Activated CD8-positive, alpha-beta T cell treated with anti-CD3 and anti-CD28 coated beads for 36 hours (primary cell): ENCODE measurements around the gene TBC1D8. TPM values are rescaled to one million over a fixed set of nuclear protein-coding genes. Genes with fewer than 3 reads are reported as not detected.

Source experiments
- ATAC-seq: fragments of 200-7000 bp; cut with Tn5 transposase; one replicate; pipeline ENCODE4 v1.10.0; 2021; ENCODE audit warnings: mild to moderate bottlenecking, moderate library complexity
- CTCF ChIA-PET: fragments of 350-600 bp; sonication (Branson Sonifier 250); formaldehyde crosslinking; loops from one replicate; lab custom pipeline; 2021; ENCODE audit warnings: antibody characterized with exemption; lab: Charles Lee
- POLR2A ChIA-PET: fragments of 350-600 bp; sonication (Branson Sonifier 250); formaldehyde crosslinking; loops from one replicate; lab custom pipeline; 2021; ENCODE audit warnings: antibody characterized with exemption; lab: Charles Lee
- DNase-seq: peaks from one replicate; pipeline ENCODE4 v3.0.0-alpha.2; 2020
- H3K27ac Mint-ChIP-seq: one replicate; pipeline ENCODE4 v1.8.0; 2021; ENCODE audit warnings: mild to moderate bottlenecking, mixed read lengths
- H3K27me3 Mint-ChIP-seq: one replicate; pipeline ENCODE4 v1.8.0; 2021; ENCODE audit warnings: mixed read lengths
- H3K36me3 Mint-ChIP-seq: one replicate; pipeline ENCODE4 v1.8.0; 2021; ENCODE audit warnings: low read depth, mixed read lengths
- H3K4me1 Mint-ChIP-seq: one replicate; pipeline ENCODE4 v1.8.0; 2021; ENCODE audit warnings: low read depth, mixed read lengths
- H3K4me3 Mint-ChIP-seq: one replicate; pipeline ENCODE4 v1.8.0; 2021; ENCODE audit warnings: mild to moderate bottlenecking, moderate library complexity, mixed read lengths
- H3K9me3 Mint-ChIP-seq: one replicate; pipeline ENCODE4 v1.8.0; 2021; ENCODE audit warnings: mixed read lengths
- intact Hi-C: fragments of 100-400 bp; cut with micrococcal nuclease; formaldehyde crosslinking; loops from one replicate; pipeline ENCODE4 v1.10.0; 2022
- total RNA-seq, 2 experiments: library from RNA; stranded (reverse); gene quantifications; one replicate each; pipeline ENCODE4 v1.2.3, GENCODE V29; 2021
- TF ChIP-seq, protein P1 (sequence below): fragments of 200-600 bp; IDR thresholded peaks from one replicate; pipeline ENCODE4 v1.8.0; 2022; ENCODE audit warnings: antibody characterized with exemption, mild to moderate bottlenecking

TBC1D8 gene
- total RNA-seq, 2 experiments from 2014 or later, result 3.2 to 3.3 TPM

DNA sequence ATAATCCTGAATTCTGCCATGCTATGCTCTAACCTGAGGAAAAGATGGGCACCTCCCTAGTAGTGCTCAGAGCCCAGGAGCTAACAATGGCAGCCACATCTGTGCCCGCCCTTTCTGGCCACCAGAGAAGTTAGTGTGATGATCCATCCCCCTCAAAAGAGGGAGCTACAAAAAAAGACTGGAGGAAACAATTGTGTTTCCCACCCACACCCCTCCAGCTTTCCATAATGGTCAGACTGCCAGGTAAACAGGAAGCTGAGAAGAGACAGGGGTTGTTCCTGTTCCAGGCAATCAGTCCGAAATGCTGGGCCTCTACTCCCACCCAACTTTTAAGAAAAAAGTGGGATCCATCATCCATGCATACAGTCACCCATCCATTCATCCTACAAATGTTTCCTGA, 3.2 kb downstream of the TBC1D8 start:
- Mint-ChIP-seq H3K27me3 (peaks cover 25% of the 10 kb centered on the region), H3K36me3 (no peaks in the 10 kb centered on the region), H3K27ac (no peak overlapping the region), H3K4me1 (peaks cover 14% of the 10 kb centered on the region), H3K4me3 (no peak overlapping the region), H3K9me3 (no peaks in the 10 kb centered on the region)
- TF ChIP-seq, protein P1, sequence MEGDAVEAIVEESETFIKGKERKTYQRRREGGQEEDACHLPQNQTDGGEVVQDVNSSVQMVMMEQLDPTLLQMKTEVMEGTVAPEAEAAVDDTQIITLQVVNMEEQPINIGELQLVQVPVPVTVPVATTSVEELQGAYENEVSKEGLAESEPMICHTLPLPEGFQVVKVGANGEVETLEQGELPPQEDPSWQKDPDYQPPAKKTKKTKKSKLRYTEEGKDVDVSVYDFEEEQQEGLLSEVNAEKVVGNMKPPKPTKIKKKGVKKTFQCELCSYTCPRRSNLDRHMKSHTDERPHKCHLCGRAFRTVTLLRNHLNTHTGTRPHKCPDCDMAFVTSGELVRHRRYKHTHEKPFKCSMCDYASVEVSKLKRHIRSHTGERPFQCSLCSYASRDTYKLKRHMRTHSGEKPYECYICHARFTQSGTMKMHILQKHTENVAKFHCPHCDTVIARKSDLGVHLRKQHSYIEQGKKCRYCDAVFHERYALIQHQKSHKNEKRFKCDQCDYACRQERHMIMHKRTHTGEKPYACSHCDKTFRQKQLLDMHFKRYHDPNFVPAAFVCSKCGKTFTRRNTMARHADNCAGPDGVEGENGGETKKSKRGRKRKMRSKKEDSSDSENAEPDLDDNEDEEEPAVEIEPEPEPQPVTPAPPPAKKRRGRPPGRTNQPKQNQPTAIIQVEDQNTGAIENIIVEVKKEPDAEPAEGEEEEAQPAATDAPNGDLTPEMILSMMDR, result no peak
- intact Hi-C loops, result no loop called here
- DNase-seq (no peak), ATAC-seq (no peak)
- ChIA-PET POLR2A (interaction anchor here (1.3 kb wide), 1 partner anchor 105 kb away, joined by 4 read pairs; the partner anchor contains the start of gene CNOT11), CTCF (interaction anchor here (1.7 kb wide), 1 partner anchor 57 kb away, joined by 5 read pairs; no protein-coding TSS in a partner anchor)

DNA sequence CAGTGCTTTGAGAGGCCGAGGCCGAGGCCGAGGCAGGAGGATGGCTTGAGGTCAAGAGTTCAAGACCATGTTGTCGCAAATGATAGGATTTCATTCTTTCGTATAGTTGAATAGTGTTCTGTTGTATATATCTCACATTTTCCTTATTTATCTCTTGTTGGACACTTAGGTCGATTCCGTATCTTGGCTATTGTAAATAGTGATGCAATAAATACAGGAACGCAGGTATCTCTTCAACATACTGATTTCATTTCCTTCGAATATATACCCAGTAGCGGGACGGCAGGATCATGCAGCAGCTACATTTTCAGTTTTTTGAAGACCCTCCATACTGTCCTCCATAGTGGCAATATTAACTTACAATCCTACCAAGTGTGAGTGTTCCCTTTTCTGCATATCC, 4.1 kb downstream of the TBC1D8 start:
- Mint-ChIP-seq H3K9me3 (no peaks in the 10 kb centered on the region), H3K36me3 (no peaks in the 10 kb centered on the region), H3K4me1 (peaks cover 7% of the 10 kb centered on the region), H3K4me3 (no peak overlapping the region), H3K27me3 (peaks cover 20% of the 10 kb centered on the region), H3K27ac (no peak overlapping the region)
- TF ChIP-seq, protein P1, result no peak
- ChIA-PET POLR2A (no interaction called here), CTCF (no interaction called here)
- intact Hi-C loops, result no loop called here
- DNase-seq, result no peak
- ATAC-seq, result no peak

DNA sequence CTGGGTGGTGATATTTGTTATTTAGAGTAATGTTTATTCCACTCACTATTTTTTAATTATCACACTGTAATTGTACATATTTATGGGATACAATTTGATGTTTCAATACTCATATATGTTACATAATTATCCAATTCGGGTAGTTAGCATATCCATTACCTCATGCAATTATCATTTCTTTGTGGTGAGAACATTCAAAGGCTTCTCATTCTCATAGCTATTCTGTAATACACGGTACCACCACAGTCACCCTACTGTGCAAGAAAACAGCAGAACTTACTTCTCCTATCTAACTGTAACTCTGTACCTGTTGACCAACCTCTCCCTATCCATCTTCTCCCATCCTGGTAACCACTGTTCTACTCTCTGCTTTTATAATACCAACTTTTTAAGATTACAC, 4.6 kb downstream of the TBC1D8 start:
- peaks cover 3% of the 10 kb centered on the region for H3K4me1 Mint-ChIP-seq
- H3K36me3 Mint-ChIP-seq, result no peaks in the 10 kb centered on the region
- H3K9me3 Mint-ChIP-seq, result no peaks in the 10 kb centered on the region
- H3K4me3 Mint-ChIP-seq, result no peak overlapping the region
- ChIA-PET CTCF (interaction anchor here (1.1 kb wide), 1 partner anchor 12 kb away, joined by 3 read pairs; no protein-coding TSS in a partner anchor), POLR2A (no interaction called here)
- DNase-seq (no peak), ATAC-seq (no peak)
- peaks cover 18% of the 10 kb centered on the region for H3K27me3 Mint-ChIP-seq
- TF ChIP-seq, protein P1, result no peak
- H3K27ac Mint-ChIP-seq, result no peak overlapping the region
- intact Hi-C loops, result no loop called here

DNA sequence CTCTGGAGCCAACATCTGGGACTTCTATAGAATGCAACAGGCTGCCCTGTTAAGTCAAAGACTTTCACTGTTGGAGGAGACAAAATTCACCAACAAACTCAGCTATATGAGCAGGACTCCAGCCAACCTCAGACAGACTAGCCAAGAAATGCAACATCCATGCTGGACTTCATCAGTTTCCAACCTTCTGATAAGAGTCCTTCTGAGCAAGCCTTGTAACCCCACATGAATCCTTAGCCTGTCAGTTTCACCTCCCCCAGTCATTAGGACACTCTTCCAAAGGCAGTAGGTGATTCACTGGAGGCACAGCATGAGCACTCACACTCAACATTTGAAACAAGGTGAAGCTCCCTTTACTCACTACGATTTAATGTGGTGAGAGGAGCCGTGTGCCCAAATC, 5.8 kb downstream of the TBC1D8 start:
- H3K27me3 Mint-ChIP-seq, result peaks cover 18% of the 10 kb centered on the region
- POLR2A ChIA-PET, result no interaction called here
- H3K36me3 Mint-ChIP-seq, result no peaks in the 10 kb centered on the region
- H3K9me3 Mint-ChIP-seq, result no peaks in the 10 kb centered on the region
- ATAC-seq (no peak), DNase-seq (no peak)
- no peak overlapping the region for H3K27ac Mint-ChIP-seq
- intact Hi-C loops, result no loop called here
- H3K4me1 Mint-ChIP-seq, result peaks cover 3% of the 10 kb centered on the region
- CTCF ChIA-PET, result interaction anchor here (1.1 kb wide), 1 partner anchor 13 kb away, joined by 3 read pairs; no protein-coding TSS in a partner anchor
- TF ChIP-seq, protein P1, result no peak
- H3K4me3 Mint-ChIP-seq, result no peak overlapping the region

DNA sequence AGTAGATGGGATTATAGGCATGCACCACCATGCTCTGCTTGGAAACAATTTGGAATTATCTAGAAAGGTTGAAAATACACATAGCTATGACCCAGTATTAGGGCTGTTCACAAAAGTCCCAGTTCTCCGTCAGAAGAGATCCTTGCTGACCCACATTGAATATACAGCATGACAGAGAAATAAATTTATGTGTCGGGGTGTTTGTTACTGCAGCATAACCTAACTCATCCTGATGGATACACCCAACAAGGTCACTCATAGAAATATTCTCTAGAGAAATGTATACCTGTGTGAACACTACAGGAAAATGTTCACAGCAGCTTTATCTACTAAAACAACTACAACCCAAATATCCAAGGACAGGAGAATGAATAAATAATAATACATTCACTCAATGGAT, 9.0 kb downstream of the TBC1D8 start:
- H3K4me3 Mint-ChIP-seq, result no peak overlapping the region
- no peak overlapping the region for H3K27ac Mint-ChIP-seq
- TF ChIP-seq, protein P1, result no peak
- no peaks in the 10 kb centered on the region for H3K4me1 Mint-ChIP-seq
- DNase-seq (no peak), ATAC-seq (no peak)
- no peaks in the 10 kb centered on the region for H3K36me3 Mint-ChIP-seq
- no peaks in the 10 kb centered on the region for H3K9me3 Mint-ChIP-seq
- peaks cover 12% of the 10 kb centered on the region for H3K27me3 Mint-ChIP-seq
- intact Hi-C loops, result no loop called here
- ChIA-PET CTCF (interaction anchor here (3.0 kb wide), 1 partner anchor 8 kb away, joined by 11 read pairs; the partner anchor contains the start of gene TBC1D8), POLR2A (no interaction called here)
